HL-60 (cell line): Measurements from ENCODE around the gene DDR2.

Experiments
- GABPA ChIP-seq: IDR thresholded peaks from 2 replicates; pipeline ENCODE4 v1.6.1; 2012; ENCODE audit warnings: low read depth
- POLR2AphosphoS5 ChIP-seq: IDR thresholded peaks from 2 replicates; pipeline ENCODE4 v1.6.1; 2012; ENCODE audit warnings: low read depth
- TF ChIP-seq, protein P1 (sequence below): IDR thresholded peaks from one replicate; pipeline ENCODE4 v1.5.1; 2011; ENCODE audit warnings: low read length, control low read depth, inconsistent platforms; ENCODE audit not compliant: insufficient read depth

- TF ChIP-seq, protein P1, sequence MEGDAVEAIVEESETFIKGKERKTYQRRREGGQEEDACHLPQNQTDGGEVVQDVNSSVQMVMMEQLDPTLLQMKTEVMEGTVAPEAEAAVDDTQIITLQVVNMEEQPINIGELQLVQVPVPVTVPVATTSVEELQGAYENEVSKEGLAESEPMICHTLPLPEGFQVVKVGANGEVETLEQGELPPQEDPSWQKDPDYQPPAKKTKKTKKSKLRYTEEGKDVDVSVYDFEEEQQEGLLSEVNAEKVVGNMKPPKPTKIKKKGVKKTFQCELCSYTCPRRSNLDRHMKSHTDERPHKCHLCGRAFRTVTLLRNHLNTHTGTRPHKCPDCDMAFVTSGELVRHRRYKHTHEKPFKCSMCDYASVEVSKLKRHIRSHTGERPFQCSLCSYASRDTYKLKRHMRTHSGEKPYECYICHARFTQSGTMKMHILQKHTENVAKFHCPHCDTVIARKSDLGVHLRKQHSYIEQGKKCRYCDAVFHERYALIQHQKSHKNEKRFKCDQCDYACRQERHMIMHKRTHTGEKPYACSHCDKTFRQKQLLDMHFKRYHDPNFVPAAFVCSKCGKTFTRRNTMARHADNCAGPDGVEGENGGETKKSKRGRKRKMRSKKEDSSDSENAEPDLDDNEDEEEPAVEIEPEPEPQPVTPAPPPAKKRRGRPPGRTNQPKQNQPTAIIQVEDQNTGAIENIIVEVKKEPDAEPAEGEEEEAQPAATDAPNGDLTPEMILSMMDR, result no peak
- no peak for TF ChIP-seq POLR2AphosphoS5
- TF ChIP-seq GABPA, result no peak
Measured at GRCh38 chr1:162671664-162672410, 39.6 kb downstream of the DDR2 start.
